ENCODE results near the gene RPL35.
"Not testable (repeated sequence)": the region's sequence is repeated elsewhere in the genome, so short reads cannot be mapped to it uniquely, and the experiment has no call there.

Gene RPL35

DNA sequence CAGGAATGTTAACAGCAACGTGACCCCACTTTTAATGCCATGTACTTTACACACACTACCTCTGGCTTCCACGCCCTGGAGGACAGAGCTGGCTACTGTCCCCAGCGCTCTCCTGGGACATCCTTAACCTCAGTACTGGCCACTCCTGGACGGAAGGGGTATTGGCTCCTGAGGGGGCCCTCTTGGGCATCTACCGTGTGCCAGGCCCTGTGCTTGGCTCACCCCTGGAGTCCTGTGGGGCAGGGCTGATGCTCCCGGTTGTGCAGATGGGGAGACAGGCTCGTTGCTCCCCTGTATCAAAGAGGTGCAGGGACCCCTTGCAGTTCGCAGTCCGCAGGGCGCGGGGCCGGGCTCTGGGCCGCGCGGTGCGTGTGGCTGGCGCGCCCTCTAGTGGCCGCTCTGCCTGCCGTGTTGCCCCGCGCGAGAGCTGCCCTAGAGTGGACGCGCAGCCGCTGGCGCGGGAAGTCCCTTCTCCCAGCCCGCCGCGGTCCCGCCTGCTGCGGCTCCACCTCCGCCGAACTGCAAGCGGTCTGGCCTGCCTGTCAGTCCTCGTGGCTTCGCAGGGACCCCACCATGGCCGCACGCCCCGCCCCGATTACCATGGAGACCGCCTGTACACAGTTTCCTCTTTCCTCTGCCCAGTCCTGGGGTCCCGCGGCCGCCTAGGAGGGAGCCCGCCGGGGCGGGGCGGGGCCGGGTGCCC, 8.8 kb downstream of the RPL35 start, which contains the start of gene WDR38:
Gene WDR38 (plus strand): TSS at position 632 of the 703 bp plus-strand sequence. CDS start 72 bp downstream, outside the sequence.
- peak; percentile 53 for DNase-seq (ENCODE audit: low spot score)

GRCh38 chr9:124852121-124852828, 9.5 kb downstream of the RPL35 start:
- no peak for DNase-seq (ENCODE audit: low spot score)

GRCh38 chr9:124849801-124850200, 12.0 kb downstream of the RPL35 start:
- DNase-seq (ENCODE audit: low spot score) = no peak

DNA sequence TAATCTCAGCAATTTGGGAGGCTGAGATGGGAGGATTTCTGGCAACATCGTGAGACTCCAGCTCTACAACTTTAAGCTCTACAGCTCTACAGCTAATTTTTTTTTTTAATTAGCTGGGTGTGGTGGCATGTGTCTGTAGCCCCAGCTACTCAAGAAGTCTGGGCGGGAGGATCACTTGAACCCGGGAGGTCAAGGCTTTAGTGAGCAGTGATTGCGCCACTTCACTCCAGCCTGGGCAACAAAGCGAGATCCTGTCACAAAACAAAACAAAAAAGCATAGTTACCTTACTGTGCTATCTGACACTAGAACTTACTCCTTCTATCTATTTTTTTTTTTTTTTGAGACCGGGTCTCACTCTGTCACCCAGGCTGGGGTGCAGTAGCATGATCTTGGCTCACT, 14.8 kb downstream of the RPL35 start:
- no peak for DNase-seq (ENCODE audit: low spot score)

GRCh38 chr9:124846467-124846866, 15.3 kb downstream of the RPL35 start:
- not testable (repeated sequence) for DNase-seq (ENCODE audit: low spot score)

DNA sequence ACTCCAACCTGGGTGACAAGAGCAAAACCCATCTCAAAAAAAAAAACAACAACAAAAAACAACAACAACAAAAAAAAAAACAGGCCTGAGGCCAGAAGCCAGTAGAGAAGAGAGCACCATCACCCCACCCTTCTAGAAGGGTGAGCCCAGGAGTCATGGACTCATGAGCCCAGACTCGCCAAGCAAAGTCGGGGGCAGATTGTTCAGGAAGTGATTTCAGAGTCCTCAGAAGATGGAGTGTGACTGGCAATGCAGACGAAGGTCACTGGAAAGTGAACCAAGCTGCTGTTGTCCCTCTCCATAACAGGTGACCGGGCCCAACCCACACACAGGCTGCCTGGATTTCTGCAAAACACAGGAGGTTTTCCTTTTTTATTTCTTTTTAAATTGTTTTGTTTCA, 17.5 kb downstream of the RPL35 start:
- no peak for DNase-seq (ENCODE audit: low spot score)

- DNase-seq (ENCODE audit: low spot score) = no peak
Measured at GRCh38 chr9:124843456-124844034, 18.2 kb downstream of the RPL35 start.

DNA sequence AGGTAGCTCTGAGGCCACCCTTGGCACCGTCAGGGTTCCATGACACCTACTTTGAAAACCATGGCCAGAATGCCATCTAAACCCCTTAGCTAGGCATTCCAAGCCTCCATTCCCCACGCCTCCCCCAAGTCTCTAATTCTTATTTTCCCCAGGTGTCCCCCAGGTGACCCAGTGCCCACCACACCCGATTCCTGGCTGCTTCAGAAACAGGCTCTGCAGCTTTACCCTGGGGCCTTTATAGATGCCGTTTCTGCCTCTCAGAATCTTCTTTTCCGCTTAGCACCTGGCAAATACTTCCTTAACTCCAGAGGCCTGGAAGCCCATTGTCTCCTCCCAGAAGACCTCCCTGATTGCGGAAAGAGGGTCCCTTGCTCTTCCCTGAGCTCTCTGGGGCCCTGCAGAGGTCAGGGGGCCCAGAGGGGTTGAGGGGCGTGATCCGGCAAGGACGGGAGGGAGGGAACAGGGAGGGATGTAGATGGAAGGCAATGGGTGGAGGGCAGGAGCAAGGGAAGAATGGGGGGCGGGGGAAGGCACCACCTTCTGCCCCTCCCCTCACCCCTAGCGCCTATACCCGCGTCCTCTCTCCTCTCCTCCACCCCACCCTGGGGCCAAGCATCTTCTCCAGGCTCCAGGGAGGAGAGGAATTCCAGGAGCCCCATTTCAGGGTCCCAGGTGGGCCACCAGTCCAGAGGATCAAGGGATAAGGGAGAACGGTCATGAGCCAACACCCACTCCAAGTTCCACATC, 20.5 kb downstream of the RPL35 start:
- DNase-seq (ENCODE audit: low spot score) = no peak

DNA sequence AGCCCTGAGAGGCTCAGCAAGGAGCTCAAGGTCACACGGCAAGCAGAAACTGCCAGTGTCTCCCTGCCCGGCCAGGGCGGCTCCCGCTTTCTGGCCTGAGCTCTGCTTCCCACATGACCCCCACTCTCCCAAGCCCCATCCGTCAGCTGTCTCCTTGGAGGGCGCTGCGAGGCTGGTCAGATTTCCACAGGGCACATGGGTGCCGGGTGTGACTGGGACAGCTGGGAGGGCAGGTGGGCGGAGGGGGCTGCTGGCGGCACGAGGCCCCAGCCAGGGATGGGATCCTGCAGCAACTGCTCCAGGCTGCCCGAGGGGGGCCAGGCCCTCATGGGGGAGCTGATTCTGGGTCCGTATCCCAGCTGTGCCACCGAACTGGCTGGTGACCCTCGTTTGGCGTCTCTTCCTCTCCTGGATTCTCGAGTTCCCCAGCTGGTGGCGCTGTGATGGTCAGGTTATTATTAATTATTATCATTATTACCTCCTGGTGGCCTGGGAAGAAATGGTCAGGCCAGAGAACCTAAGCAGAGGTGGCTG, 21.4 kb downstream of the RPL35 start:
- DNase-seq (ENCODE audit: low spot score) = no peak

- DNase-seq (ENCODE audit: low spot score) = no peak
Measured at GRCh38 chr9:124839612-124840299, 22.0 kb downstream of the RPL35 start.

DNA sequence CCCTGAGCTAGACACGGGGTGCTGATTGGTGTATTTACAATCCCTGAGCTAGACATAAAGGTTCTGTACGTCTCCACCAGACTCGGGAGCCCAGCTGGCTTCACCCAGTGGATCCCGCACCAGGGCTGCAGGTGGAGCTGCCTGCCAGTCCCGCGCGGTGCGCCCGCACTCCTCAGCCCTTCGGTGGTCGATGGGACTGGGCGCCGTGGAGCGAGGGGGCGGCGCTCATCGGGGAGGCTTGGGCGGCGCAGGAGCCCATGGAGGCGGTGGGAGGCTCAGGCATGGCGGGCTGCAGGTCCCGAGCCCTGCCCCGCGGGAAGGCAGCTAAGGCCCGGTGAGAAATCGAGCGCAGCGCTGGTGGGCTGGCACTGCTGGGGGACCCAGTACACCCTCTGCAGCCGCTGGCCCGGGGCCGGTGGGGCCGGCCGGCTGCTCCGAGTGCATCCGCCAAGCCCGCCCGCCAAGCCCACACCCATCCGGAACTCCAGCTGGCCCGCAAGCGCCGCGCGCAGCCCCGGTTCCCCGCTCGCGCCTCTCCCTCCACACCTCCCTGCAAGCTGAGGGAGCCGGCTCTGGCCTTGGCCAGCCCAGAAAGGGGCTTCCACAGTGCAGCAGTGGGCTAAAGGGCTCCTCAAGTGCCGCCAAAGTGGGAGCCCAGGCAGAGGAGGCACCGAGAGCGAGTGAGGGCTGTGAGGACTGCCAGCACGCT, 23.0 kb downstream of the RPL35 start:
- not testable (repeated sequence) for DNase-seq (ENCODE audit: low spot score)

DNA sequence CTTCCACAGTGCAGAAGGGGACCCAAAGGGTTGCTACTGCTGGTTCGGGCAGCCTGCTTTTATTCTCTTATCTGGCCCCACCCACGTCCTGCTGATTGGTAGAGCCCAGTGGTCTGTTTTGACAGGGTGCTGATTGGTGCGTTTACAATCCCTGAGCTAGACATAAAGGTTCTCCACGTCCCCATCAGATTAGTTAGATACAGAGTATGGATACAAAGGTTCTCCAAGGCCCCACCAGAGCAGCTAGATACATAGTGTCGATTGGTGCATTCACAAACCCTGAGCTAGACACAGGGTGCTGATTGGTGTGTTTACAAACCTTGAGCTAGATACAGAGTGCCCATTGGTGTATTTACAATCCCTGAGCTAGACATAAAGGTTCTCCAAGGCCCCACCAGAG, 23.6 kb downstream of the RPL35 start:
- not testable (repeated sequence) for DNase-seq (ENCODE audit: low spot score)

DNA sequence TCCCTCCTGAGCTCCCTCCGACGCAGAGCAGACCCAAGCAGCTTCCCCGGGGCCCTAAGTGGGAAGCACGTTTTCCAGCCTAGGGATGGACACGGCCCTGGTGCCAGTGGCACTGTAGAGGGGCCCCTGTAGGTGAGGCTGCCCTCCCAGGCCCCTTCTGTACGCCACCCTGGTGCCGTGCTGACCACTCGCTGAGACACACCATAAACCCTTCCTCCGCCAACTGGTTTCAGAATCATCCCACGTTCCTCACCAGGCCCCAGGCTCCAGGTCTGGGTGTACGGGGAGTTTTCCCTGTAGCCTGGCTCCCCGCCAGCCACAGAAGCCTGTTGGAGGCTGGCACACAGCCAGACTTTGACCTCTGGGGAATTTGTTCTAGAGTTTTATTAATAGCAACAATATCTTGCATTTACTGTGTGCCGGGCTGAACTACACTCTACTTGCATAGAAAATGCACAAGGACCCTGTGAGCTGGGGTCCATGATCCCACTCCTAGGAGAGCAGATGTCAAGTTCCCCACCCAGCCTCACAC, 26.7 kb downstream of the RPL35 start:
- DNase-seq (ENCODE audit: low spot score) = no peak

GRCh38 chr9:124834591-124834990, 27.2 kb downstream of the RPL35 start:
- no peak for DNase-seq (ENCODE audit: low spot score)

DNA sequence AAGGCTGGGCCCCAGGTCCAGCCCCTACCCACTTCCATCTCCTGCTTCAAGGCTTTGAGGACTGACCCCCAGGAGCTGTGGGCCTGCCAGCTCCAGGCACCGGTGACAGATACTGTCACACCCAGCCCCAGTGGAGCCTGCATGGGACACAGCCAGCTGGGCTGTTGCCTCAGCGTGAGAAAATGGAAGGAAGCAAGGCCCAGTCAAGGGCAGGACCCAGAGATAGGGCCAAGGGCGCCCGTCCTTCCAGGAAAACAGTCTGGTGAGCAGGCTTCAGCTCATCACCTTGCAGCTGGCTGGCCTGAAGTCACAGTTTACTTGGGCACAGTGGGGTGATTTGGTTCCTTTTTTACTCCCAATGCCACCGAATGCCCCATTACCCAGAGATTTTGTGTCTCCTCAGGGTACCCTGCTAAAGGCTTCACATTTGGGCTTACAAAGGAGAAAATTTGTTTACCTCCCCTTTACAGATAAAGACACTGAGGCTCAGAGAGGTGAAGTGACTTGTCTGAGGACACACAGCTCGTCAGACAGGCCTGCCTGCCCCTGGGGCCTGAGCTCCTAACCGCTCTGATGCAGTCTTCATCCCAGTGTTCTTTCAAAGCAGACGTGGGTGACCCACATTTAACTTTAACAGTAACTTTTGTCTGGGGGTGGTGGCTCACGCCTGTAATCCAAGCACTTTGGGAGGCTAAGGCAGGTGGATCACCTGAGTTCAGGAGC, 30.0 kb downstream of the RPL35 start:
- DNase-seq (ENCODE audit: low spot score) = no peak

DNA sequence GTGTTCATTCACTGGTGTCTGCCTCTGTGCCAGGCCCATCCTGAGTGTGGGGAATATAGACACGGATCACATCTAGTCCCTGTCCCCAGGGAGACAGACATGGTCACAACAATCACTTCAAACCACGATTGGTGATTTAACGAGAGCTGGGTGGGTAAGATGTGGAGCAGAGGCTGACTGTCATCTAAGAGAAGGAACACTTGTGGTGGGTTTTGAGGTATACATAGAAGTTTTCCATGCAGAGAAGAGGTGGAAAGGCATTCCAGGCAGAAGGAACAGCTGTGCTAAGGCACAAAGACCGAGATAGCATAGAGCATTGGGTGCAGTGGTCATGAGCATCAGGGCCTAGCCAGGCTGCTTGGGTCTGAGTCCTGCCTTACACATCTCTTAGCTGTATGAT, 31.2 kb downstream of the RPL35 start:
- no peak for DNase-seq (ENCODE audit: low spot score)

- DNase-seq (ENCODE audit: low spot score) = no peak
Measured at GRCh38 chr9:124829334-124829669, 32.5 kb downstream of the RPL35 start.

DNA sequence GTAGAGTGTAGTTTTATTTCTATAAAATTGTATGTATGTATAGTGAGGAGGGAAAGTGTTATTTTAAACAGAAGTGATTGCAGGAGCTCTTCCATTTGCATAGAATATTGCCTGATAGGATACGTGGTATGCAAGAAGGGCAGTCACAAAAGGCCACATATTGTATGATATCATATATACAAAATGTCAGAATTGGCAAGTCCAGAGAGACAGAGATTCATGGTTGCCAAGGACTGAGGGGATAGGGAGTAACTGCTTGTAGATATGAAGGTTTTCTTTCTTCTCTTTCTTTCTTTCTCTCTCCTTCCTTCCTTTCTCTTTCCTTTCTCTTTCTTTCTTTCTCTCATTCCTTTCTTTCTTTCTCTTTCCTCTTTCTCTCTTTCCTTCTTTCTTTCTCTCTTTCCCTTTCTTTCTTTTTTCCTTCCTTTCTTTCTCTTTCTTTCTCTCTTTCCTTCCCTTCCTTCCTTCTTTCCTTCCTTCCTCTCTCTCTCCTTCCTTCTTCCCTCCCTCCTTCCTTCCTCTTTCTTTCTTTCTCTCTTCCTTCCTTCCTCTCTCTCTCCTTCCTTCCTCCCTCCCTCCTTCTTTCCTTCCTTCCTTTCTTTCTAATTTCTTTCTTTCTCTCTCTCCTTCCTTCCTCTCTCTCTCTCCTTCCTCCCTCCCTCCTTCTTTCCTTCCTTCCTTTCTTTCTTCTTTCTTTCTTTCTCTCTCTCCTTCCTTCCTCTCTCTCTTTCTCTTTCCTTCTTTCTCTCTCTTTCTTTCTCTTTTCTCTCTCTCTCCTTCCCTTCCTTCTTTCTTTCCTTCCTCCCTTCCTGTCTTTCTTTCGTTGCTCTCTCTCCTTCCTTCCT, 33.0 kb downstream of the RPL35 start:
- DNase-seq (ENCODE audit: low spot score) = no peak

All from putamen (tissue), 1 donor.